HCT116 (cell line): ENCODE data around the gene RALGPS2. TPM values are rescaled to one million over a fixed set of nuclear protein-coding genes. Genes with fewer than 3 reads are reported as not detected.

Experiments used
- ATAC-seq: fragments of 200-7000 bp; cut with Tn5 transposase; 2 replicates; pipeline ENCODE4 v1.9.1; 2020; ENCODE audit warnings: mild to moderate bottlenecking, moderate library complexity
- BruUV-seq: library from RNA; stranded (reverse); fragments of 400-500 nt; replicated peaks from 2 replicates; lab custom pipeline; 2021; lab: Mats Ljungman, UMichigan
- CTCF ChIA-PET: fragments of 300-600 bp; sonication (Branson Sonifier 250); formaldehyde crosslinking; loops from one replicate; lab custom pipeline; 2021; ENCODE audit warnings: antibody characterized with exemption; lab: Charles Lee
- POLR2A ChIA-PET: fragments of 300-600, 350-600 bp; sonication (Branson Sonifier 250); formaldehyde crosslinking; loops from one replicate; lab custom pipeline; 2021; ENCODE audit warnings: antibody characterized with exemption; lab: Charles Lee
- RAD21 ChIA-PET, 2 experiments: fragments of 300-600 bp; sonication (Branson Sonifier 250); formaldehyde crosslinking; loops; one replicate each; lab custom pipeline; 2023; ENCODE audit warnings: low total read pairs in 2 of 2; ENCODE audit not compliant: uncharacterized antibody in 2 of 2, unreplicated experiment in 2 of 2, low non-redundant PET in 1 of 2; lab: Charles Lee
- DNase-seq: peaks from one replicate; pipeline ENCODE4 v3.0.0-alpha.2; 2010; ENCODE audit warnings: low read depth, low spot score
- H2AFZ ChIP-seq: fragments of 200-600 bp; shearing (Covaris generic), sonication (generic); 2 replicates; pipeline ENCODE4 v1.6.1; 2017; ENCODE audit warnings: low read depth, mixed run types, mixed read lengths, antibody characterized with exemption, low read length; ENCODE audit not compliant: poor library complexity, severe bottlenecking
- H3K27ac ChIP-seq: 2 replicates; pipeline ENCODE4 v1.5.1; 2012; ENCODE audit warnings: low read depth, low read length
- H3K27me3 ChIP-seq: fragments of 200-600 bp; sonication (generic); 2 replicates; pipeline ENCODE4 v1.6.1; 2016; ENCODE audit warnings: mixed run types, low read length, mixed read lengths; ENCODE audit not compliant: insufficient read depth
- H3K36me3 ChIP-seq, 2 experiments: fragments of 200-500 bp in 1 of 2; fragments of 200-600 bp in 1 of 2; sonication (Bioruptor generic) in 1 of 2; sonication (generic) in 1 of 2; 2 replicates each; pipeline versions ENCODE4 v1.5.1 to v1.6.1; 2014 to 2016; ENCODE audit warnings: low read length in 2 of 2, inconsistent platforms in 1 of 2, mixed read lengths in 1 of 2, mixed run types in 1 of 2; ENCODE audit not compliant: insufficient read depth in 2 of 2, control insufficient read depth in 1 of 2
- H3K4me1 ChIP-seq, 2 experiments: fragments of 200-600 bp in 1 of 2; sonication (generic) in 1 of 2; 2 replicates each; pipeline versions ENCODE4 v1.5.1 to v1.6.1; 2012 to 2017; ENCODE audit warnings: low read length in 2 of 2, inconsistent platforms in 1 of 2, mild to moderate bottlenecking in 1 of 2, mixed read lengths in 1 of 2, mixed run types in 1 of 2, moderate library complexity in 1 of 2; ENCODE audit not compliant: insufficient read depth in 2 of 2, control insufficient read depth in 1 of 2
- H3K4me2 ChIP-seq: fragments of 200-600 bp; sonication (generic); 2 replicates; pipeline ENCODE4 v1.6.1; 2017; ENCODE audit warnings: mixed run types, low read length, mixed read lengths
- H3K4me3 ChIP-seq, 2 experiments: fragments of 200-600 bp in 1 of 2; sonication (generic) in 1 of 2; replicated peaks in 1 of 2; 2 replicates each; pipeline ENCODE4 v1.5.1; 2011 to 2016; ENCODE audit warnings: low read length in 2 of 2, control low read depth in 1 of 2, low read depth in 1 of 2, mild to moderate bottlenecking in 1 of 2, mixed read lengths in 1 of 2, mixed run types in 1 of 2
- H3K79me2 ChIP-seq: fragments of 200-600 bp; sonication (generic); 2 replicates; pipeline ENCODE4 v1.6.1; 2017; ENCODE audit warnings: mild to moderate bottlenecking, mixed run types, low read length, moderate library complexity, mixed read lengths; ENCODE audit not compliant: insufficient read depth
- H3K9ac ChIP-seq: fragments of 200-600 bp; sonication (generic); 2 replicates; pipeline ENCODE4 v1.6.1; 2016; ENCODE audit warnings: low read length, mixed read lengths
- H3K9me2 ChIP-seq: fragments of 200-600 bp; sonication (generic), shearing (Covaris generic); 2 replicates; pipeline ENCODE4 v1.6.1; 2017; ENCODE audit warnings: mixed run types, mild to moderate bottlenecking, moderate library complexity; ENCODE audit not compliant: insufficient read depth
- H3K9me3 ChIP-seq, 2 experiments: fragments of 200-500 bp in 1 of 2; fragments of 200-600 bp in 1 of 2; sonication (Bioruptor generic) in 1 of 2; sonication (generic) in 1 of 2; 2 replicates each; pipeline ENCODE4 v1.6.1; 2014 to 2017; ENCODE audit warnings: low read length in 2 of 2, mixed read lengths in 2 of 2, inconsistent platforms in 1 of 2, low read depth in 1 of 2, mild to moderate bottlenecking in 1 of 2, mixed run types in 1 of 2, moderate library complexity in 1 of 2; ENCODE audit not compliant: control insufficient read depth in 1 of 2, insufficient read depth in 1 of 2
- H4K20me1 ChIP-seq: fragments of 200-600 bp; sonication (generic), shearing (Covaris generic); 2 replicates; pipeline ENCODE4 v1.6.1; 2017; ENCODE audit warnings: mixed run types, mild to moderate bottlenecking, moderate library complexity; ENCODE audit not compliant: insufficient read depth
- CEBPB ChIP-seq: IDR thresholded peaks from 2 replicates; pipeline ENCODE4 v1.6.1; 2012; ENCODE audit warnings: low read depth
- ELF1 ChIP-seq: IDR thresholded peaks from 2 replicates; pipeline ENCODE4 v1.6.1; 2012; ENCODE audit warnings: low read depth, borderline replicate concordance
- EZH2phosphoT487 ChIP-seq: fragments of 200-600 bp; IDR thresholded peaks from 2 replicates; pipeline ENCODE4 v1.6.1; 2018; ENCODE audit warnings: antibody characterized with exemption, borderline replicate concordance
- FOSL1 ChIP-seq: IDR thresholded peaks from 2 replicates; pipeline ENCODE4 v1.6.1; 2012; ENCODE audit warnings: low read depth
- JUND ChIP-seq: IDR thresholded peaks from 2 replicates; pipeline ENCODE4 v1.6.1; 2012
- POLR2AphosphoS5 ChIP-seq: IDR thresholded peaks from 2 replicates; pipeline ENCODE4 v1.6.1; 2011; ENCODE audit warnings: mild to moderate bottlenecking, low read depth, low read length, moderate library complexity
- RAD21 ChIP-seq: IDR thresholded peaks from 2 replicates; pipeline ENCODE4 v1.6.1; 2012; ENCODE audit warnings: low read depth, mild to moderate bottlenecking
- SIN3A ChIP-seq: IDR thresholded peaks from 2 replicates; pipeline ENCODE4 v1.6.1; 2012; ENCODE audit warnings: low read depth
- SRF ChIP-seq: IDR thresholded peaks from 2 replicates; pipeline ENCODE4 v1.6.1; 2012; ENCODE audit warnings: low read depth
- TCF7L2 ChIP-seq: IDR thresholded peaks from 2 replicates; pipeline ENCODE4 v1.7.0; 2011; ENCODE audit warnings: borderline replicate concordance, inconsistent platforms; ENCODE audit not compliant: insufficient read depth, insufficient read length; ENCODE audit errors: extremely low read depth
- YY1 ChIP-seq: IDR thresholded peaks from 2 replicates; pipeline ENCODE4 v1.6.1; 2011; ENCODE audit warnings: low read length, low read depth, moderate library complexity, mild to moderate bottlenecking; ENCODE audit not compliant: insufficient replicate concordance; ENCODE audit errors: extremely low read depth
- ZNF274 ChIP-seq: fragments of 200-500 bp; sonication (Bioruptor generic); IDR thresholded peaks from 2 replicates; pipeline ENCODE4 v1.6.1; 2014; ENCODE audit warnings: mild to moderate bottlenecking, low read depth, low read length, inconsistent platforms
- intact Hi-C: fragments of 100-400 bp; cut with micrococcal nuclease; formaldehyde crosslinking; loops from 2 replicates; pipeline ENCODE4 v1.10.0; 2022
- total RNA-seq: library from RNA; stranded (reverse); gene quantifications from one replicate; pipeline ENCODE4 v1.2.1, GENCODE V29; 2021; ENCODE audit not compliant: unreplicated experiment
- TF ChIP-seq, protein P1 (sequence below): IDR thresholded peaks from 2 replicates; pipeline ENCODE4 v1.6.1; 2012; ENCODE audit warnings: low read depth
- TF ChIP-seq, protein P2 (sequence below): IDR thresholded peaks from 2 replicates; pipeline ENCODE4 v1.6.1; 2012

The RALGPS2 gene
- total RNA-seq, 1 experiment from 2014 or later, result 25.6 TPM

DNA sequence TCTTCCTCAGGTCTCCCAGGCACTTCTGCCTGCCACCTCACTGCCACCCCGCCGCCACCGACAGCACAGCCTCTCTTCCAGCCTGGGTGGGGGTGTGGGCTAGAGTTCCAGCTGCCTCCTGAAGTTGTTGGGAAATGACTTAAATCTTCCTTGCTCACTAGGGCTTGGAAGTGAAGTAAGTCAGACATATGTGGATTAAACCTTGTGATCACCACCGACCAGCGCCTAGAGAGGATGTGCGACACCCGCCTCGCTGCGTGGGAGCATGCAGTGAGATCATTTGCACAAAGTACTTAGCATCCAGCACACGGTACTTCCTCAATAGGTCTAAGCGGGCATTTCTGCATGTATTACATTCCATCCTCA, 229.3 kb downstream of the RALGPS2 start:
- Histone ChIP-seq H4K20me1 (no peaks in the 10 kb centered on the region), H3K27me3 (no peaks in the 10 kb centered on the region), H3K4me2 (no peak overlapping the region), H3K9me3 (no peaks in the 10 kb centered on the region), H3K9ac (no peak overlapping the region), H3K4me1 (no peaks in the 10 kb centered on the region), H3K36me3 (no peaks in the 10 kb centered on the region), H3K4me3 (no peak overlapping the region), H3K79me2 (no peaks in the 10 kb centered on the region), H3K27ac (no peak overlapping the region), H2AFZ (no peak overlapping the region), H3K9me2 (no peaks in the 10 kb centered on the region)
- ATAC-seq, result no peak
- no peak for DNase-seq
- POLR2A ChIA-PET, result no interaction called here
- CTCF ChIA-PET, result no interaction called here
- intact Hi-C loops, result no loop called here
- RAD21 ChIA-PET, result no interaction called here
- no TSS peak for BruUV-seq
- TF ChIP-seq, protein P1, sequence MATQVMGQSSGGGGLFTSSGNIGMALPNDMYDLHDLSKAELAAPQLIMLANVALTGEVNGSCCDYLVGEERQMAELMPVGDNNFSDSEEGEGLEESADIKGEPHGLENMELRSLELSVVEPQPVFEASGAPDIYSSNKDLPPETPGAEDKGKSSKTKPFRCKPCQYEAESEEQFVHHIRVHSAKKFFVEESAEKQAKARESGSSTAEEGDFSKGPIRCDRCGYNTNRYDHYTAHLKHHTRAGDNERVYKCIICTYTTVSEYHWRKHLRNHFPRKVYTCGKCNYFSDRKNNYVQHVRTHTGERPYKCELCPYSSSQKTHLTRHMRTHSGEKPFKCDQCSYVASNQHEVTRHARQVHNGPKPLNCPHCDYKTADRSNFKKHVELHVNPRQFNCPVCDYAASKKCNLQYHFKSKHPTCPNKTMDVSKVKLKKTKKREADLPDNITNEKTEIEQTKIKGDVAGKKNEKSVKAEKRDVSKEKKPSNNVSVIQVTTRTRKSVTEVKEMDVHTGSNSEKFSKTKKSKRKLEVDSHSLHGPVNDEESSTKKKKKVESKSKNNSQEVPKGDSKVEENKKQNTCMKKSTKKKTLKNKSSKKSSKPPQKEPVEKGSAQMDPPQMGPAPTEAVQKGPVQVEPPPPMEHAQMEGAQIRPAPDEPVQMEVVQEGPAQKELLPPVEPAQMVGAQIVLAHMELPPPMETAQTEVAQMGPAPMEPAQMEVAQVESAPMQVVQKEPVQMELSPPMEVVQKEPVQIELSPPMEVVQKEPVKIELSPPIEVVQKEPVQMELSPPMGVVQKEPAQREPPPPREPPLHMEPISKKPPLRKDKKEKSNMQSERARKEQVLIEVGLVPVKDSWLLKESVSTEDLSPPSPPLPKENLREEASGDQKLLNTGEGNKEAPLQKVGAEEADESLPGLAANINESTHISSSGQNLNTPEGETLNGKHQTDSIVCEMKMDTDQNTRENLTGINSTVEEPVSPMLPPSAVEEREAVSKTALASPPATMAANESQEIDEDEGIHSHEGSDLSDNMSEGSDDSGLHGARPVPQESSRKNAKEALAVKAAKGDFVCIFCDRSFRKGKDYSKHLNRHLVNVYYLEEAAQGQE, result no peak

DNA sequence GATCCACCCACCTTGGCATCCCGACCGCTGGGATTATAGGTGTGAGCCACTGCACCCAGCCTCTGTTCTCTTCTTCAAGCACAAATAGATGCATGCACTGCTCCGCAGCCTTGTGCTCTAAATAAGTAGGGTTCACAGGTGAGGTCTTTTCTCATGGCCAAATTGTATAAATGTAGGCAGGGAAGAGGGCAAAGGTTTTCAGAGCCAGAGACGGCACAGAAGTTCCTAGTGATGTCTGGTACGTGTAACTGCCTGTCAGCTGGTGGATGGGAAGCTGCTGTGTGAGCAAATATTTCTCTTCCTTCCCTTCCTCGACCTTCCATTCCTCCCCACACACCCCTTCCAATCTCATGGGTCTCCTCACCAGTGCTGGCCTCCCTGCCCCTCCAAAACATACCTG, 229.9 kb downstream of the RALGPS2 start:
- Histone ChIP-seq H4K20me1 (no peaks in the 10 kb centered on the region), H3K4me3 (no peak overlapping the region), H3K27ac (no peak overlapping the region), H3K9ac (no peak overlapping the region), H3K4me2 (no peak overlapping the region), H3K9me2 (no peaks in the 10 kb centered on the region), H2AFZ (no peak overlapping the region), H3K4me1 (no peaks in the 10 kb centered on the region), H3K36me3 (no peaks in the 10 kb centered on the region), H3K27me3 (no peaks in the 10 kb centered on the region), H3K9me3 (no peaks in the 10 kb centered on the region), H3K79me2 (no peaks in the 10 kb centered on the region)
- RAD21 ChIA-PET, result no interaction called here
- CTCF ChIA-PET, result no interaction called here
- no peak for ATAC-seq
- no peak for TF ChIP-seq YY1
- TF ChIP-seq, protein P2, sequence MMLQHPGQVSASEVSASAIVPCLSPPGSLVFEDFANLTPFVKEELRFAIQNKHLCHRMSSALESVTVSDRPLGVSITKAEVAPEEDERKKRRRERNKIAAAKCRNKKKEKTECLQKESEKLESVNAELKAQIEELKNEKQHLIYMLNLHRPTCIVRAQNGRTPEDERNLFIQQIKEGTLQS, result no peak
- TF ChIP-seq TCF7L2, result no peak
- no peak for TF ChIP-seq SRF
- no peak for TF ChIP-seq ELF1
- no peak for TF ChIP-seq RAD21
- TF ChIP-seq SIN3A, result no peak
- TF ChIP-seq CEBPB, result no peak
- no peak for TF ChIP-seq JUND
- no peak for TF ChIP-seq POLR2AphosphoS5
- TF ChIP-seq EZH2phosphoT487, result no peak
- TF ChIP-seq ZNF274, result no peak
- TF ChIP-seq FOSL1, result no peak
- intact Hi-C loops, result no loop called here
- DNase-seq, result no peak
- POLR2A ChIA-PET, result no interaction called here
- BruUV-seq, result no TSS peak
